Measurements from ENCODE around the gene SFT2D2.

- TF ChIP-seq CTCF (conservative IDR thresholded peaks at IDR 0.05; ENCODE audit: low read length): no peak
- TF ChIP-seq EZH2phosphoT487 (IDR thresholded peaks at IDR 0.05; ENCODE audit: borderline replicate concordance): no peak
Observed at GRCh38 chr1:168225476-168226190, at the start of gene SFT2D2.

All from Loucy (cell line).